Measurements from ENCODE around the gene RAP1B.

RAP1B gene

DNA sequence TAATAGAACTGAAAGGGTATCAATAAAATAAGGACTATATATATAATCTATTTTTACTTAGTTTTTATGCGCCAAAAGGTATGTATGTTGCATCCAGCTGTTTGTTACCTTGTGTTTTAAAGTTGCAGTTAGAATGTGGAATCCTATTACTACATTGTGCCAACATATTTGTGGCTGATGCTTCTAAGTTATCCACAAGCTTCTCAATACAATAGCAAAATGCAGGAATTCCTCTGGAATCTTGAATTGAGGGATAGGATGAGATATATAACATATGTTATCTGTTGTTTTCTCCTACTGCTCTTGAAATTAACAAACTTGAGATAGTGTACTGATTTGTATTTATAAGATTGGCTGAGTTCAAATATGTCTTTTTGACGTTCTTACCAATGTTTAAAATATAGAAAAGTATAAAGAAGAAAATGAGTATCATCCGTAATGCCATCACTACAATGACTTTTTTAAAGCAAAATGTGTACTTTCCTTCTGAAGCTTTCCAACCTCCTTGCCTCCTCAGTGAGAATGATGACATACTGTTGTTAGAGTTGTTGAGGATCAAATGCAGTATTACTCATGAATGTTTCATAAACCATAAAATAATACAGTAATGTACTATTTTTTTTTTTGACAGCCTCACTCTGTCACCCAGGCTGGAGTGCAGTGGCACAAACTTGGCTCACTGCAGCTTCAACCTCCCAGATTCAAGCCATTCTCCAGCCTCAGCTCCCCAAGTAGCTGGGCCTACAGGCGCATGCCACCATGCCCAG lies 6.6 kb downstream of the RAP1B start:
- no peaks in the 10 kb centered on the region for H3K9me3 ChIP-seq (ENCODE audit: severe bottlenecking)
- peaks cover 9% of the 10 kb centered on the region for H3K36me3 ChIP-seq
- TF ChIP-seq, protein P1, sequence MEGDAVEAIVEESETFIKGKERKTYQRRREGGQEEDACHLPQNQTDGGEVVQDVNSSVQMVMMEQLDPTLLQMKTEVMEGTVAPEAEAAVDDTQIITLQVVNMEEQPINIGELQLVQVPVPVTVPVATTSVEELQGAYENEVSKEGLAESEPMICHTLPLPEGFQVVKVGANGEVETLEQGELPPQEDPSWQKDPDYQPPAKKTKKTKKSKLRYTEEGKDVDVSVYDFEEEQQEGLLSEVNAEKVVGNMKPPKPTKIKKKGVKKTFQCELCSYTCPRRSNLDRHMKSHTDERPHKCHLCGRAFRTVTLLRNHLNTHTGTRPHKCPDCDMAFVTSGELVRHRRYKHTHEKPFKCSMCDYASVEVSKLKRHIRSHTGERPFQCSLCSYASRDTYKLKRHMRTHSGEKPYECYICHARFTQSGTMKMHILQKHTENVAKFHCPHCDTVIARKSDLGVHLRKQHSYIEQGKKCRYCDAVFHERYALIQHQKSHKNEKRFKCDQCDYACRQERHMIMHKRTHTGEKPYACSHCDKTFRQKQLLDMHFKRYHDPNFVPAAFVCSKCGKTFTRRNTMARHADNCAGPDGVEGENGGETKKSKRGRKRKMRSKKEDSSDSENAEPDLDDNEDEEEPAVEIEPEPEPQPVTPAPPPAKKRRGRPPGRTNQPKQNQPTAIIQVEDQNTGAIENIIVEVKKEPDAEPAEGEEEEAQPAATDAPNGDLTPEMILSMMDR (IDR thresholded peaks at IDR 0.05; ENCODE audit: low read depth, low read length): no peak
- DNase-seq: no peak
- no peak overlapping the region for H3K4me3 ChIP-seq (ENCODE audit: low read depth, low read length)
- H3K27me3 ChIP-seq (ENCODE audit: insufficient read depth, low read depth, severe bottlenecking): no peaks in the 10 kb centered on the region
- no peak overlapping the region for H3K27ac ChIP-seq

- Histone ChIP-seq H3K27ac (no peak overlapping the region), H3K36me3 (peaks cover under 1% of the 10 kb centered on the region; the same call in 1 of the 2 replicates), H3K27me3 (ENCODE audit: insufficient read depth, low read depth, severe bottlenecking) (no peaks in the 10 kb centered on the region), H3K4me3 (ENCODE audit: low read depth, low read length) (no peak overlapping the region), H3K9me3 (ENCODE audit: severe bottlenecking) (no peaks in the 10 kb centered on the region)
- TF ChIP-seq, protein P1 (IDR thresholded peaks at IDR 0.05; ENCODE audit: low read depth, low read length): no peak
- no peak for DNase-seq
Observed at GRCh38 chr12:68619541-68619940, 8.8 kb downstream of the RAP1B start.

- Histone ChIP-seq H3K27ac (no peak overlapping the region), H3K4me3 (ENCODE audit: low read depth, low read length) (no peak overlapping the region), H3K9me3 (ENCODE audit: severe bottlenecking) (no peaks in the 10 kb centered on the region), H3K27me3 (ENCODE audit: insufficient read depth, low read depth, severe bottlenecking) (no peaks in the 10 kb centered on the region), H3K36me3 (peaks cover 5% of the 10 kb centered on the region; the same call in 1 of the 2 replicates)
- TF ChIP-seq, protein P1 (IDR thresholded peaks at IDR 0.05; ENCODE audit: low read depth, low read length): no peak
- no peak for DNase-seq
Observed at GRCh38 chr12:68620519-68621471, 10.1 kb downstream of the RAP1B start.

DNA sequence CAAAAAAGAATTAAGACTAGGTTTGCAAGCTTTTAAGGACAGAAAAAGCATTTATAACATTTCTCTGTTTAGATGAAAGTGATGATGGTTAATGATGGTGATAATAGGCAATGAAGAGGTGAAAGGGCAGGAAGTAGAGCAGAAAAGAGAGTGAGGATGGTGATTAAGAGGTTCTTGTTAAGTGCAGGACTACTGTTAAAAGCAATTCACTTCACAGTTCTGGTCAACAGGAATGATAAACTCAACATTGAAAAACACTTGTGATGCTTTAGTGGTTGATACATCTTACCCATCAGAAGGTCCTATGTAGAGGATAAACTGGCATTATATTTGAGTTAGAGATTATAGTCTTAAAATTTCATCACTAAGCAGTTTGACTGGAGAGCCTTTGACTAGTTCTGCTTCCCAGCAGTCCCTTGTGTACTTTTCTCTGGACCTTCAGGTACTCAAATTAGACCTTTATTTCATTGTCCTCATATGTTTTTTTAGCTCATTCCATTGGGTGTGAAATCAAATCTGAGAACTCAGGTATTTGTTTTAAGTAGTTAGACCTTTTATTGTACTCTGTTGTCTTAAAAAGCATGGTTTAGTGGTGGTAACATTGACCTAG lies 10.9 kb downstream of the RAP1B start:
- H3K4me3 ChIP-seq (ENCODE audit: low read depth, low read length): no peak overlapping the region
- no peaks in the 10 kb centered on the region for H3K27me3 ChIP-seq (ENCODE audit: insufficient read depth, low read depth, severe bottlenecking)
- TF ChIP-seq, protein P1 (IDR thresholded peaks at IDR 0.05; ENCODE audit: low read depth, low read length): no peak
- no peak overlapping the region for H3K27ac ChIP-seq
- no peak for DNase-seq
- peaks cover 5% of the 10 kb centered on the region; the same call in 1 of the 2 replicates for H3K36me3 ChIP-seq
- H3K9me3 ChIP-seq (ENCODE audit: severe bottlenecking): no peaks in the 10 kb centered on the region

DNA sequence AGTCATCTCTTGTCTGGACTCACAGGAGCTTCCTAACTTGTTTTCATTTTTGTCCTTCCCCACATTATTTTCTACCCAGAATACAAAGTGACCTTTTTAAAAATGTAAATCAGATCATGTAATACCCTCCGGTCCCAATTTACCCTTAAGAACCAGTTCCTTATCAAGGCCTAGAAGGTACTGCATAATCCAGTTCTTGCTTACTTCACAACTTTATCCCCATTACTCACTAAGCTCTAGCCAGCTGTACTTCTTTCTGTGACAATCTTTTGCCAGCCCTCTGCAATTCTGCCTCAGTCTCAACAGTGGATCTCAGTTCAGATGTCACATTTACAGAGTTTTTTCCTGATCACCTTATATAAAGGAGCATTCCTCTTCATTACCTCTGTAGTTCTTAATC lies 11.6 kb downstream of the RAP1B start:
- no peaks in the 10 kb centered on the region for H3K27me3 ChIP-seq (ENCODE audit: insufficient read depth, low read depth, severe bottlenecking)
- TF ChIP-seq, protein P1 (IDR thresholded peaks at IDR 0.05; ENCODE audit: low read depth, low read length): no peak
- DNase-seq: no peak
- no peaks in the 10 kb centered on the region for H3K9me3 ChIP-seq (ENCODE audit: severe bottlenecking)
- no peak overlapping the region for H3K4me3 ChIP-seq (ENCODE audit: low read depth, low read length)
- H3K27ac ChIP-seq: peak overlapping the region; percentile 24; the same call in 1 of the 2 replicates
- H3K36me3 ChIP-seq: peaks cover 7% of the 10 kb centered on the region
